Suprapubic skin (tissue), 4 donors: ENCODE results near the gene UTRN.

Experiments used
- POLR2A ChIP-seq, 2 donors: fragments of 450-650 bp; IDR thresholded peaks; one replicate each; pipeline ENCODE4 v1.6.1; 2017; ENCODE audit warnings: antibody characterized with exemption in 2 of 2, mild to moderate bottlenecking in 2 of 2, moderate library complexity in 2 of 2
- POLR2AphosphoS5 ChIP-seq, 3 donors: sonication (generic); formaldehyde crosslinking; IDR thresholded peaks; one replicate each; pipeline ENCODE4 v1.6.1; 2017; ENCODE audit warnings: antibody characterized with exemption in 3 of 3
- TF ChIP-seq, protein P1 (sequence below), 2 donors: fragments of 200-600 bp in 1 of 2; fragments of 450-650 bp in 1 of 2; sonication (generic) in 1 of 2; IDR thresholded peaks; one replicate each; pipeline ENCODE4 v1.5.1; 2016 to 2019; ENCODE audit warnings: antibody characterized with exemption in 2 of 2, mild to moderate bottlenecking in 1 of 2, moderate library complexity in 1 of 2

DNA sequence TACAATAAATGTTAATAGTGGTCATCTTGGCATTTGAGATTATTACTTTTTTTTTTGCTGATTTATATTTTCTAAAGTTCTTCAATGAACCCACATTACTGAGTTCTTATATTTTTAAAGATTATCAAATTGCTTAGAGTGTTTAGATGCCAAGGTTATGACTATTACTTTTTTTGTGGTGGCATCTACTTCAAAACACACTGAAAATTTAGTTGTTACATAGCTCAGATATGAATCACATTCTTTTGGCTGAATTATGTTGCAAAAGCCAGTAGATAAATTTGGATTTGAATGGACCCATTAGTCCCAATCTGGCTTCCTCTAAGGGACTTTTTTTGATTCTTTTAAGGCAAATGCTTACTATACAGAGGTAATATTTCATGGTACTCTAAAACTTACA, 8.9 kb downstream of the UTRN start:
- TF ChIP-seq POLR2AphosphoS5 (IDR thresholded peaks at IDR 0.05) = no peak
- no peak for TF ChIP-seq POLR2A (IDR thresholded peaks at IDR 0.05)
- TF ChIP-seq, protein P1, sequence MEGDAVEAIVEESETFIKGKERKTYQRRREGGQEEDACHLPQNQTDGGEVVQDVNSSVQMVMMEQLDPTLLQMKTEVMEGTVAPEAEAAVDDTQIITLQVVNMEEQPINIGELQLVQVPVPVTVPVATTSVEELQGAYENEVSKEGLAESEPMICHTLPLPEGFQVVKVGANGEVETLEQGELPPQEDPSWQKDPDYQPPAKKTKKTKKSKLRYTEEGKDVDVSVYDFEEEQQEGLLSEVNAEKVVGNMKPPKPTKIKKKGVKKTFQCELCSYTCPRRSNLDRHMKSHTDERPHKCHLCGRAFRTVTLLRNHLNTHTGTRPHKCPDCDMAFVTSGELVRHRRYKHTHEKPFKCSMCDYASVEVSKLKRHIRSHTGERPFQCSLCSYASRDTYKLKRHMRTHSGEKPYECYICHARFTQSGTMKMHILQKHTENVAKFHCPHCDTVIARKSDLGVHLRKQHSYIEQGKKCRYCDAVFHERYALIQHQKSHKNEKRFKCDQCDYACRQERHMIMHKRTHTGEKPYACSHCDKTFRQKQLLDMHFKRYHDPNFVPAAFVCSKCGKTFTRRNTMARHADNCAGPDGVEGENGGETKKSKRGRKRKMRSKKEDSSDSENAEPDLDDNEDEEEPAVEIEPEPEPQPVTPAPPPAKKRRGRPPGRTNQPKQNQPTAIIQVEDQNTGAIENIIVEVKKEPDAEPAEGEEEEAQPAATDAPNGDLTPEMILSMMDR (IDR thresholded peaks at IDR 0.05) = no peak
